Endodermal cell (in vitro differentiated cells): Measurements from ENCODE around the gene AVP. TPM values are rescaled to one million over a fixed set of nuclear protein-coding genes. Genes with fewer than 3 reads are reported as not detected.

ENCODE experiments used
- DNase-seq: peaks from one replicate; pipeline ENCODE4 v3.0.0-alpha.2; 2017
- H3K27ac ChIP-seq: 2 replicates; pipeline ENCODE4 v1.5.1; 2013; ENCODE audit warnings: mild to moderate bottlenecking, low read depth, low read length, moderate library complexity
- H3K27me3 ChIP-seq: 2 replicates; pipeline ENCODE4 v1.6.1; 2013; ENCODE audit warnings: mild to moderate bottlenecking, low read length, moderate library complexity; ENCODE audit not compliant: insufficient read depth, control insufficient read depth, poor library complexity, severe bottlenecking
- H3K36me3 ChIP-seq: 2 replicates; pipeline ENCODE4 v1.7.0; 2013; ENCODE audit warnings: mild to moderate bottlenecking, low read length, moderate library complexity; ENCODE audit not compliant: control insufficient read depth, insufficient read depth
- H3K4me1 ChIP-seq: one replicate; pipeline ENCODE4 v1.7.0; 2013; ENCODE audit warnings: low read length; ENCODE audit not compliant: control insufficient read depth, insufficient read depth
- H3K4me3 ChIP-seq: 2 replicates; pipeline ENCODE4 v1.5.1; 2013; ENCODE audit warnings: mild to moderate bottlenecking, low read length, moderate library complexity
- H3K9ac ChIP-seq: 2 replicates; pipeline ENCODE4 v1.6.1; 2013; ENCODE audit warnings: mild to moderate bottlenecking, low read length, moderate library complexity; ENCODE audit not compliant: poor library complexity, severe bottlenecking; ENCODE audit errors: extremely low read depth
- H3K9me3 ChIP-seq: 2 replicates; pipeline ENCODE4 v1.6.1; 2013; ENCODE audit warnings: mild to moderate bottlenecking, low read length, moderate library complexity; ENCODE audit not compliant: control insufficient read depth
- H3K27ac Mint-ChIP-seq: 2 replicates; pipeline ENCODE4 v1.8.0; 2020; ENCODE audit warnings: mixed read lengths
- H3K27me3 Mint-ChIP-seq: 2 replicates; pipeline ENCODE4 v1.8.0; 2021; ENCODE audit warnings: mild to moderate bottlenecking, mixed read lengths; ENCODE audit not compliant: insufficient read depth
- H3K36me3 Mint-ChIP-seq: 2 replicates; pipeline ENCODE4 v1.8.0; 2020; ENCODE audit warnings: low read depth, mixed read lengths
- H3K4me1 Mint-ChIP-seq: 2 replicates; pipeline ENCODE4 v1.8.0; 2020; ENCODE audit warnings: mixed read lengths
- H3K4me3 Mint-ChIP-seq: 2 replicates; pipeline ENCODE4 v1.8.0; 2020; ENCODE audit warnings: mild to moderate bottlenecking, moderate library complexity, mixed read lengths
- H3K9me3 Mint-ChIP-seq: 2 replicates; pipeline ENCODE4 v1.8.0; 2020; ENCODE audit warnings: mild to moderate bottlenecking, mixed read lengths
- WGBS, 2 experiments: methylation state at CpG; one replicate each; pipeline versions ENCODE4 v1.1.5 to v1.1.7; 2013; ENCODE audit warnings: missing lambda C conversion rate in 2 of 2, mixed read lengths in 1 of 2; ENCODE audit not compliant: insufficient coverage in 1 of 2, insufficient read length in 1 of 2; 5-methylcytosine and 5-hydroxymethylcytosine counted together
- long read RNA-seq, 4 experiments: library from polyadenylated mRNA in 2 of 4; library from RNA in 1 of 4; library from capped mRNA in 1 of 4; stranded (forward) in 3 of 4; unstranded in 1 of 4; transcript quantifications; one replicate each; pipeline ENCODE4 v2.0.0, GENCODE V29; 2020 to 2021; ENCODE audit warnings: inconsistent platforms in 1 of 4
- polyA plus RNA-seq, 2 experiments: library from polyadenylated mRNA; stranded (reverse); fragments of 50-300 nt; gene quantifications; one replicate each; pipeline ENCODE4 v1.2.3, GENCODE V29; 2013
- total RNA-seq, 2 donors: library from RNA; stranded (reverse); fragmentation: NEBNext Ultra II Directional in 1 of 2; extraction: Animal tissue kit (Norgen Biotek cat#: 25700) in 1 of 2; gene quantifications; 2 replicates in 1 of 2; 3 replicates in 1 of 2; pipeline ENCODE4 v1.2.1, GENCODE V29; 2021
- TF ChIP-seq, protein P1 (sequence below): fragments of 200-600 bp; sonication (generic); conservative IDR thresholded peaks from 2 replicates; pipeline ENCODE4 v1.5.0; 2021; ENCODE audit warnings: antibody characterized with exemption, mild to moderate bottlenecking

AVP gene, protein sequence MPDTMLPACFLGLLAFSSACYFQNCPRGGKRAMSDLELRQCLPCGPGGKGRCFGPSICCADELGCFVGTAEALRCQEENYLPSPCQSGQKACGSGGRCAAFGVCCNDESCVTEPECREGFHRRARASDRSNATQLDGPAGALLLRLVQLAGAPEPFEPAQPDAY
- not detected for total RNA-seq
- not detected for polyA plus RNA-seq (2013, experiment 1 of 2)
- not detected for polyA plus RNA-seq (2013, experiment 2 of 2)
- long read RNA-seq, experiment 1, result 0 reads
- long read RNA-seq, experiment 2, result 0 reads
- long read RNA-seq, experiment 3, result 0 reads
- long read RNA-seq, experiment 4, result 0 reads

DNA sequence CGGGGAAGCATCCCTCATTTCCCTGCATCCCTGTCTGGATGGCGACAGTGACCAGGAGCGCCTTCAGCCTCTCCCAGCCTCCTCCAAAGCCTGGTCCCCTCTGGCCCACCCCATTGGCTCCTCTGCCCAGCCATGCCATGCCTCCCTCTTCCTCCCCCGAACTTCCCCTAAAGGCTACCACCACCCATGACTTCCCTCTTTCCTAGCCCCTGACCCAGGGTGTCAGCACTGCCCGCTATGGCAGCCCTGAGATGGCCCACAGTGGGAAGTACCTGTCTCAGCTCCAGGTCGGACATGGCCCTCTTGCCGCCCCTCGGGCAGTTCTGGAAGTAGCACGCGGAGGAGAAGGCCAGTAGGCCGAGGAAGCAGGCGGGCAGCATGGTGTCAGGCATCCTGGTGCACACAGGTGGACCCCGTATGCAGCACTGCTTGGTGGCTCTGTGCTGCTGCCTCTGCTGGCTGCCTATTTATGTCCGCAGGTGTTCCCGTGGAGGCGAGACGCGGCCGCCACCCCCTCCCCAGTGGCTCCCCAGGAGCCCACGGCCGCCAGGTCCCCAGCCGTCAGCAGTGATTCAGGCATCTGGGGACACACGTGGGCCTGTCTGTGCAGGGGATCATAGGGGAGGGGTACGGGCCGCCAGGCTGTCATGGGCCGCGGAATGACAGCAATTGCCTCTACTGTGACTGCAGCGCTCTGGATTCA lies at the start of gene AVP:
Gene AVP, minus strand, starts transcription at position 442 of the 703 bp plus-strand sequence. Its CDS starts 50 bp downstream, at position 392.
- no peak within 1 kb of the TSS for H3K27ac Mint-ChIP-seq
- peaks cover 60% of the 10 kb centered on the region for H3K27me3 Mint-ChIP-seq
- peaks cover 3% of the 10 kb centered on the region for H3K4me1 Mint-ChIP-seq
- H3K27ac ChIP-seq, result no peak within 1 kb of the TSS
- TF ChIP-seq, protein P1, sequence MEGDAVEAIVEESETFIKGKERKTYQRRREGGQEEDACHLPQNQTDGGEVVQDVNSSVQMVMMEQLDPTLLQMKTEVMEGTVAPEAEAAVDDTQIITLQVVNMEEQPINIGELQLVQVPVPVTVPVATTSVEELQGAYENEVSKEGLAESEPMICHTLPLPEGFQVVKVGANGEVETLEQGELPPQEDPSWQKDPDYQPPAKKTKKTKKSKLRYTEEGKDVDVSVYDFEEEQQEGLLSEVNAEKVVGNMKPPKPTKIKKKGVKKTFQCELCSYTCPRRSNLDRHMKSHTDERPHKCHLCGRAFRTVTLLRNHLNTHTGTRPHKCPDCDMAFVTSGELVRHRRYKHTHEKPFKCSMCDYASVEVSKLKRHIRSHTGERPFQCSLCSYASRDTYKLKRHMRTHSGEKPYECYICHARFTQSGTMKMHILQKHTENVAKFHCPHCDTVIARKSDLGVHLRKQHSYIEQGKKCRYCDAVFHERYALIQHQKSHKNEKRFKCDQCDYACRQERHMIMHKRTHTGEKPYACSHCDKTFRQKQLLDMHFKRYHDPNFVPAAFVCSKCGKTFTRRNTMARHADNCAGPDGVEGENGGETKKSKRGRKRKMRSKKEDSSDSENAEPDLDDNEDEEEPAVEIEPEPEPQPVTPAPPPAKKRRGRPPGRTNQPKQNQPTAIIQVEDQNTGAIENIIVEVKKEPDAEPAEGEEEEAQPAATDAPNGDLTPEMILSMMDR, result no peak
- no peak within 1 kb of the TSS for H3K9ac ChIP-seq
- no peak within 1 kb of the TSS for H3K4me3 ChIP-seq
- no peaks in the 10 kb centered on the region for H3K9me3 ChIP-seq
- WGBS, 2 experiments, result 89% methylated on average over 13 to 28 of the region's 28 CpGs
- H3K4me1 ChIP-seq, result no peaks in the 10 kb centered on the region
- H3K9me3 Mint-ChIP-seq, result no peaks in the 10 kb centered on the region
- no peaks in the 10 kb centered on the region for H3K36me3 Mint-ChIP-seq
- no peak for DNase-seq
- H3K27me3 ChIP-seq, result peaks cover 53% of the 10 kb centered on the region
- no peaks in the 10 kb centered on the region for H3K36me3 ChIP-seq
- peak within 1 kb of the TSS; percentile 38 for H3K4me3 Mint-ChIP-seq

DNA sequence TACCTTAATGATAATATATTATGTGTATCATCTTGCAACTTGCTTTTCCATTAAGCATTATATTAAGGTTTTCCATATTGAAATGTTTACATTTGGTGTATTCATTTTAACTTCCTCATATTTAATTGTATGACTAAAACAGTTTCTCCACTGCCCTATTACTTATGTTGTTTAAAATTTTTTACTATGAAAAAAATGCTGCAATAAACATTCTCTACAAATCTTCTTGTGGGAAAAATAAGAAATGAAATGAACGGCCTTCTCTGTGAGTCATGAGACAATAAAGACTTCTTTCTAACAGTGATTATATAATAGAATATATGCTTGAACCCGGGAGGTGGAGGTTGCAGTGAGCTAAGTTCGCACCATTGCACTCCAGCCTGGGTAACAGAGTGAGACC lies 49.6 kb upstream of the AVP start:
- WGBS, 2 experiments, result 96 to 100% methylated on average over 1 to 2 of the region's 3 CpGs
- H3K9me3 ChIP-seq, result no peaks in the 10 kb centered on the region
- H3K4me1 Mint-ChIP-seq, result no peaks in the 10 kb centered on the region
- no peaks in the 10 kb centered on the region for H3K36me3 ChIP-seq
- H3K27me3 ChIP-seq, result no peaks in the 10 kb centered on the region
- TF ChIP-seq, protein P1, result no peak
- H3K4me3 ChIP-seq, result no peak overlapping the region
- H3K27ac ChIP-seq, result no peak overlapping the region
- no peak for DNase-seq
- H3K36me3 Mint-ChIP-seq, result peaks cover 9% of the 10 kb centered on the region
- no peak overlapping the region for H3K4me3 Mint-ChIP-seq
- no peaks in the 10 kb centered on the region for H3K4me1 ChIP-seq
- no peaks in the 10 kb centered on the region for H3K9me3 Mint-ChIP-seq
- H3K27me3 Mint-ChIP-seq, result no peaks in the 10 kb centered on the region
- no peak overlapping the region for H3K9ac ChIP-seq
- no peak overlapping the region for H3K27ac Mint-ChIP-seq

DNA sequence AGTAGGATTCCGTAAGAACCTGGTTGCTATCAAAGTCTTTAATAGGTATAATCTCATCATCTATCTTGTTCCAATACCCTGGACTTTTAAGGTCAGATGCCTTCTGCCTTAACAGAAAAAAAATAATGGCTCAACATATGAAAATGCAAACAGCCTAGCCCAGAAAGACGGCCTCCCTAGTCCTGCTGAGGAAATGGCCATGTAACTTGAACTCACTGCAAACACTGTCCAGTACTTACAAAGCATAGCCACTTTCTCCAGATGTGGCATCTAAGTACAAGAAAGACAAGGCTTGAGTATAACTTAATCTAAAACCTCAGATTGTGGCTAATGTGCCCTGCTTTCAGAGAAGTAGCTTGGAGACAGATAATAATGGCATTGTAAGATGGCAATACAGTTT lies 48.6 kb upstream of the AVP start:
- no peaks in the 10 kb centered on the region for H3K9me3 ChIP-seq
- Mint-ChIP-seq H3K27ac (no peak overlapping the region), H3K9me3 (no peaks in the 10 kb centered on the region), H3K4me3 (no peak overlapping the region), H3K27me3 (no peaks in the 10 kb centered on the region), H3K4me1 (no peaks in the 10 kb centered on the region), H3K36me3 (peaks cover 13% of the 10 kb centered on the region)
- H3K4me3 ChIP-seq, result no peak overlapping the region
- peaks cover under 1% of the 10 kb centered on the region for H3K36me3 ChIP-seq
- H3K27me3 ChIP-seq, result no peaks in the 10 kb centered on the region
- TF ChIP-seq, protein P1, result no peak
- WGBS, 2 experiments, result 92% methylated on average over 2 of the region's 2 CpGs
- DNase-seq, result no peak
- no peak overlapping the region for H3K27ac ChIP-seq
- no peak overlapping the region for H3K9ac ChIP-seq
- H3K4me1 ChIP-seq, result no peaks in the 10 kb centered on the region
